Tibial nerve (tissue), 4 donors: ENCODE results near the gene RAB11FIP3. TPM values are rescaled to one million over a fixed set of nuclear protein-coding genes. Genes with fewer than 3 reads are reported as not detected.

Experiments
- DNase-seq, 2 donors: peaks; one replicate each; pipeline ENCODE4 v3.0.0-alpha.2; 2019; ENCODE audit warnings: low spot score in 2 of 2
- H3K27ac ChIP-seq, 4 donors: fragments of 200-600 bp; sonication (generic) in 3 of 4; one replicate each; pipeline ENCODE4 v1.5.1; 2017 to 2019; ENCODE audit warnings: mild to moderate bottlenecking in 1 of 4
- H3K27me3 ChIP-seq, 2 donors: fragments of 200-600 bp; sonication (generic) in 1 of 2; one replicate each; pipeline versions ENCODE4 v1.5.1 to v1.6.0; 2017 to 2019
- H3K36me3 ChIP-seq, 3 donors: fragments of 200-600 bp; sonication (generic); one replicate each; pipeline ENCODE4 v1.5.1; 2018 to 2019
- H3K4me1 ChIP-seq, 4 donors: fragments of 200-600 bp; sonication (generic) in 3 of 4; one replicate each; pipeline ENCODE4 v1.5.1; 2017 to 2019
- H3K4me3 ChIP-seq, 4 donors: fragments of 200-600 bp; sonication (generic) in 3 of 4; one replicate each; pipeline ENCODE4 v1.5.1; 2017 to 2019; ENCODE audit warnings: mild to moderate bottlenecking in 1 of 4, moderate library complexity in 1 of 4
- H3K9me3 ChIP-seq, 4 donors: fragments of 200-600 bp; sonication (generic) in 3 of 4; one replicate each; pipeline ENCODE4 v1.5.1; 2017 to 2019
- CTCF ChIP-seq, 5 experiments: fragments of 200-600 bp in 3 of 5; fragments of 450-650 bp in 2 of 5; sonication (generic) in 3 of 5; IDR thresholded peaks; one replicate each; pipeline ENCODE4 v1.5.1; 2016 to 2019; ENCODE audit warnings: antibody characterized with exemption in 5 of 5, mild to moderate bottlenecking in 3 of 5, moderate library complexity in 2 of 5
- EP300 ChIP-seq, 2 donors: sonication (generic); formaldehyde crosslinking; IDR thresholded peaks; one replicate each; pipeline ENCODE4 v1.6.1; 2017; ENCODE audit warnings: antibody characterized with exemption in 2 of 2, mild to moderate bottlenecking in 1 of 2
- POLR2A ChIP-seq, 2 donors: fragments of 450-650 bp; IDR thresholded peaks; one replicate each; pipeline ENCODE4 v1.6.1; 2017; ENCODE audit warnings: antibody characterized with exemption in 2 of 2, mild to moderate bottlenecking in 2 of 2, moderate library complexity in 2 of 2
- WGBS, 2 donors: methylation state at CpG; one replicate each; pipeline ENCODE4 v1.1.5; 2018; 5-methylcytosine and 5-hydroxymethylcytosine counted together
- total RNA-seq, 4 donors: library from RNA; depleted of rRNA; stranded (reverse); fragments of >200 nt; gene quantifications; one replicate each; pipeline ENCODE4 v1.1.0, GENCODE V29; 2016

The RAB11FIP3 gene
- total RNA-seq, 4 donors from 2014 or later: 30.2 to 128 (median 54.6) TPM

GRCh38 chr16:507996-508395, 82.5 kb downstream of the RAB11FIP3 start:
- DNase-seq: no peak
- H3K27me3 ChIP-seq: no peaks in the 10 kb centered on the region
- WGBS, 2 donors: 73 to 88% methylated on average over 6 of the region's 6 CpGs
- H3K4me3 ChIP-seq: no peak overlapping the region
- H3K36me3 ChIP-seq: peaks cover 0 to 73% (median 2%) of the 10 kb centered on the region in 3 donors
- H3K27ac ChIP-seq: no peak overlapping the region
- peaks cover 0 to 9% (median 0%) of the 10 kb centered on the region in 4 donors for H3K4me1 ChIP-seq
- no peaks in the 10 kb centered on the region for H3K9me3 ChIP-seq
- TF ChIP-seq POLR2A (IDR thresholded peaks at IDR 0.05) (no peak), EP300 (IDR thresholded peaks at IDR 0.05) (no peak), CTCF (IDR thresholded peaks at IDR 0.05) (no peak)

- DNase-seq: peak in 1 of 2 donors; percentile 65
- 51 to 80% methylated on average over 15 to 18 of the region's 18 CpGs for WGBS, 2 donors
Measured at GRCh38 chr16:508884-509736, 83.7 kb downstream of the RAB11FIP3 start.

GRCh38 chr16:510066-510825, 84.8 kb downstream of the RAB11FIP3 start:
- WGBS, 2 donors: 92 to 94% methylated on average over 31 to 35 of the region's 35 CpGs
- H3K27me3 ChIP-seq: no peaks in the 10 kb centered on the region
- no peak overlapping the region for H3K4me3 ChIP-seq
- H3K27ac ChIP-seq: no peak overlapping the region
- H3K36me3 ChIP-seq: peaks cover 0 to 79% (median 2%) of the 10 kb centered on the region in 3 donors
- no peak for DNase-seq
- H3K4me1 ChIP-seq: peaks cover 0 to 9% (median 0%) of the 10 kb centered on the region in 4 donors
- TF ChIP-seq EP300 (IDR thresholded peaks at IDR 0.05) (no peak), POLR2A (IDR thresholded peaks at IDR 0.05) (no peak), CTCF (IDR thresholded peaks at IDR 0.05) (no peak)
- no peaks in the 10 kb centered on the region for H3K9me3 ChIP-seq

More at GRCh38 chr16:508884-509736, 83.7 kb downstream of the RAB11FIP3 start:
- Histone ChIP-seq H3K27ac (peak overlapping the region in 1 of 4 donors; percentile 67), H3K36me3 (peaks cover 0 to 71% (median 2%) of the 10 kb centered on the region in 3 donors), H3K4me1 (peaks cover 0 to 9% (median 0%) of the 10 kb centered on the region in 4 donors), H3K9me3 (no peaks in the 10 kb centered on the region), H3K27me3 (no peaks in the 10 kb centered on the region), H3K4me3 (no peak overlapping the region)
- no peak for TF ChIP-seq EP300 (IDR thresholded peaks at IDR 0.05)
- TF ChIP-seq CTCF (IDR thresholded peaks at IDR 0.05): no peak
- TF ChIP-seq POLR2A (IDR thresholded peaks at IDR 0.05): no peak

GRCh38 chr16:512802-513201, 87.4 kb downstream of the RAB11FIP3 start:
- Histone ChIP-seq H3K36me3 (peaks cover 0 to 79% (median 2%) of the 10 kb centered on the region in 3 donors), H3K27me3 (no peaks in the 10 kb centered on the region), H3K4me1 (peaks cover 0 to 9% (median 0%) of the 10 kb centered on the region in 4 donors), H3K9me3 (no peaks in the 10 kb centered on the region), H3K27ac (no peak overlapping the region), H3K4me3 (no peak overlapping the region)
- 86 to 90% methylated on average over 6 of the region's 6 CpGs for WGBS, 2 donors
- no peak for TF ChIP-seq CTCF (IDR thresholded peaks at IDR 0.05)
- no peak for TF ChIP-seq POLR2A (IDR thresholded peaks at IDR 0.05)
- no peak for TF ChIP-seq EP300 (IDR thresholded peaks at IDR 0.05)
- no peak for DNase-seq
